ENCODE data around the gene ABR.

The ABR gene

GRCh38 chr17:1037238-1037879, 142.4 kb downstream of the ABR start:
- TF ChIP-seq CTCF (IDR thresholded peaks at IDR 0.05; ENCODE audit: control insufficient read depth, extremely low read depth, insufficient read depth), result no peak
- DNase-seq (ENCODE audit: low read depth), result no peak
- H3K4me3 ChIP-seq (ENCODE audit: low read depth, low read length), result no peak overlapping the region

- TF ChIP-seq CTCF (IDR thresholded peaks at IDR 0.05; ENCODE audit: control insufficient read depth, extremely low read depth, insufficient read depth), result no peak
- DNase-seq (ENCODE audit: low read depth), result no peak
These were observed 142.9 kb downstream of the ABR start for GRCh38 chr17:1036845-1037237.

GRCh38 chr17:1036171-1036844, 143.5 kb downstream of the ABR start:
- no peak for DNase-seq (ENCODE audit: low read depth)
- no peak overlapping the region for H3K4me3 ChIP-seq (ENCODE audit: low read depth, low read length)
- TF ChIP-seq CTCF (IDR thresholded peaks at IDR 0.05; ENCODE audit: control insufficient read depth, extremely low read depth, insufficient read depth), result no peak

More at GRCh38 chr17:1036845-1037237, 142.9 kb downstream of the ABR start:
- H3K4me3 ChIP-seq (ENCODE audit: low read depth, low read length), result no peak overlapping the region

- H3K4me3 ChIP-seq (ENCODE audit: low read depth, low read length), result no peak overlapping the region
- DNase-seq (ENCODE audit: low read depth), result no peak
- no peak for TF ChIP-seq CTCF (IDR thresholded peaks at IDR 0.05; ENCODE audit: control insufficient read depth, extremely low read depth, insufficient read depth)
These were observed 144.1 kb downstream of the ABR start for GRCh38 chr17:1035546-1036170.

GRCh38 chr17:1034652-1035210, 145.1 kb downstream of the ABR start:
- TF ChIP-seq CTCF (IDR thresholded peaks at IDR 0.05; ENCODE audit: control insufficient read depth, extremely low read depth, insufficient read depth), result no peak
- no peak overlapping the region for H3K4me3 ChIP-seq (ENCODE audit: low read depth, low read length)
- no peak for DNase-seq (ENCODE audit: low read depth)

- no peak for TF ChIP-seq CTCF (IDR thresholded peaks at IDR 0.05; ENCODE audit: control insufficient read depth, extremely low read depth, insufficient read depth)
These were observed 146.3 kb downstream of the ABR start for GRCh38 chr17:1033503-1033902.

More at GRCh38 chr17:1033503-1033902, 146.3 kb downstream of the ABR start:
- DNase-seq (ENCODE audit: low read depth), result no peak
- no peak overlapping the region for H3K4me3 ChIP-seq (ENCODE audit: low read depth, low read length)

Data from LNCaP clone FGC (cell line).